ENCODE results near the gene CXCL10. TPM values are rescaled to one million over a fixed set of nuclear protein-coding genes. Genes with fewer than 3 reads are reported as not detected.
"Not testable (repeated sequence)": the region's sequence is repeated elsewhere in the genome, so short reads cannot be mapped to it uniquely, and the experiment has no call there.

Gene CXCL10
- polyA plus RNA-seq, 2 donors = 0.73 to 0.77 TPM

DNA sequence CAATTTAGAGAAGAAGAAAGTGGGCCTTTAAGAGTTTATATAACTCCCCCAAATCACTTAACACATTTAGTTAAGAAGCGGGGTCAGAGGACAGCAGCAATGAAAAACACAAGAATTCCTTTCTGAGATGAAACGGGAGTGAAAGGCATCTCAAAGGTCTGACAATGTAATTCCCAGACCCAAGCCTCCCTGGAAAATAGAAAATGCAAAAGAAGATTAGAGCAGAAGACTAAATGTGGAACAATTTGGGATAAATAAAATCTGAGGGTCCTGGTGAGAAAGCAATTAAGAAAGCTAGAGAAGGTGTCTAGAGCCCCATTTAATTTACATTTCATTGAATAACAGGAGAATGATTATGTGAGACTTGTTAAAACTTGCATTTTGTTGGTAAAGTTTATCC lies 32.1 kb upstream of the CXCL10 start:
- H3K4me1 ChIP-seq (ENCODE audit: control insufficient read depth in 2 of 2, insufficient read depth in 2 of 2, low read length in 1 of 2) = no peaks in the 10 kb centered on the region
- H3K4me3 ChIP-seq (ENCODE audit: low read depth in 1 of 2, low read length in 2 of 2) = no peak overlapping the region
- H3K27me3 ChIP-seq (ENCODE audit: control insufficient read depth in 1 of 2, insufficient read depth in 2 of 2, low read length in 2 of 2) = no peaks in the 10 kb centered on the region
- WGBS, 2 donors = 72 to 83% methylated on average over 2 of the region's 2 CpGs
- no peak overlapping the region for H3K27ac ChIP-seq (ENCODE audit: low read depth in 2 of 2, low read length in 1 of 2)
- H3K9me3 ChIP-seq (ENCODE audit: control insufficient read depth in 2 of 2, insufficient read depth in 1 of 2, low read depth in 1 of 2, low read length in 1 of 2) = no peaks in the 10 kb centered on the region
- no peaks in the 10 kb centered on the region for H3K36me3 ChIP-seq (ENCODE audit: control insufficient read depth in 2 of 2, insufficient read depth in 2 of 2, low read length in 1 of 2)

DNA sequence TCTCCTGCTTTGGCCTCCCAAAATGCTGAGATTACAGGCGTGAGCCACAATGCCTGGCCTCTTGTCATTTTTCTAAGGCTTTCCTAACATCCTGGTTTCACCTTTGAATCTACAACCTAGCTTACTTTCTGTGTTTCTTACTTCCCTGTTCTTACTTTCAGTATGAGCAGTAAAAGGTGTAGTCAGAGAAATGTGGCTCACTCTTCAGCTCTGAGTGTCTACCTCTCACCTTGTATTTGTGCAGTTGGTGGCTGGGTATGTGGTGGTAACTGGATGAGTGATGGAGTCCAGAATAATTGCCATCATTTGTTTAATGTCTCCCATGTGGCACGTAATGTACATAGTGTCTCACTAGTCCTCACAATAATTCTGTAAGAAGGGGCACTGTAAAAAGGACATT lies 31.7 kb upstream of the CXCL10 start:
- Histone ChIP-seq H3K9me3 (ENCODE audit: control insufficient read depth in 2 of 2, insufficient read depth in 1 of 2, low read depth in 1 of 2, low read length in 1 of 2) (no peaks in the 10 kb centered on the region), H3K27ac (ENCODE audit: low read depth in 2 of 2, low read length in 1 of 2) (no peak overlapping the region), H3K4me3 (ENCODE audit: low read depth in 1 of 2, low read length in 2 of 2) (no peak overlapping the region), H3K4me1 (ENCODE audit: control insufficient read depth in 2 of 2, insufficient read depth in 2 of 2, low read length in 1 of 2) (no peaks in the 10 kb centered on the region), H3K36me3 (ENCODE audit: control insufficient read depth in 2 of 2, insufficient read depth in 2 of 2, low read length in 1 of 2) (no peaks in the 10 kb centered on the region), H3K27me3 (ENCODE audit: control insufficient read depth in 1 of 2, insufficient read depth in 2 of 2, low read length in 2 of 2) (no peaks in the 10 kb centered on the region)
- 68 to 73% methylated on average over 2 of the region's 2 CpGs for WGBS, 2 donors

DNA sequence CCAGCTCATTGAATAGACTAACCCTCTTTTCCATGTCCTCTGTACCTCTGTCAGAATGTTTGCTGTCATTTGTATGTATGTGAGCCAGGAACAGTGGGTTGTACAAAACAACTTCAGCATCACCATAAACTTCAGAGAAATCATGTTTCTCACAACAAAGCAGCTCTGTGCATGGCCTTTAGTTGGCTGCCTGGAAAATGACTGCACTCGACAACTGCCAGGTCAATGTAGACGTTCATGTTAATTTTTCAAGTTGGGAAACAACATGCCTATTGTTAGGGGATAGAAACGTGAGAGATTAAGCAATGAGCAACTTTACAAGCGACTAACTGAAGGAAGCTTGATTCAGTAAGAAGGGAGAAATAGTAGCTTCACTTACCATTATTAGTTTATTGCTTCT lies 30.4 kb upstream of the CXCL10 start:
- H3K27ac ChIP-seq (ENCODE audit: low read depth in 2 of 2, low read length in 1 of 2) = no peak overlapping the region
- H3K36me3 ChIP-seq (ENCODE audit: control insufficient read depth in 2 of 2, insufficient read depth in 2 of 2, low read length in 1 of 2) = no peaks in the 10 kb centered on the region
- H3K4me3 ChIP-seq (ENCODE audit: low read depth in 1 of 2, low read length in 2 of 2) = no peak overlapping the region
- 31 to 38% methylated on average over 4 of the region's 4 CpGs for WGBS, 2 donors
- H3K4me1 ChIP-seq (ENCODE audit: control insufficient read depth in 2 of 2, insufficient read depth in 2 of 2, low read length in 1 of 2) = no peaks in the 10 kb centered on the region
- no peaks in the 10 kb centered on the region for H3K9me3 ChIP-seq (ENCODE audit: control insufficient read depth in 2 of 2, insufficient read depth in 1 of 2, low read depth in 1 of 2, low read length in 1 of 2)
- no peaks in the 10 kb centered on the region for H3K27me3 ChIP-seq (ENCODE audit: control insufficient read depth in 1 of 2, insufficient read depth in 2 of 2, low read length in 2 of 2)

DNA sequence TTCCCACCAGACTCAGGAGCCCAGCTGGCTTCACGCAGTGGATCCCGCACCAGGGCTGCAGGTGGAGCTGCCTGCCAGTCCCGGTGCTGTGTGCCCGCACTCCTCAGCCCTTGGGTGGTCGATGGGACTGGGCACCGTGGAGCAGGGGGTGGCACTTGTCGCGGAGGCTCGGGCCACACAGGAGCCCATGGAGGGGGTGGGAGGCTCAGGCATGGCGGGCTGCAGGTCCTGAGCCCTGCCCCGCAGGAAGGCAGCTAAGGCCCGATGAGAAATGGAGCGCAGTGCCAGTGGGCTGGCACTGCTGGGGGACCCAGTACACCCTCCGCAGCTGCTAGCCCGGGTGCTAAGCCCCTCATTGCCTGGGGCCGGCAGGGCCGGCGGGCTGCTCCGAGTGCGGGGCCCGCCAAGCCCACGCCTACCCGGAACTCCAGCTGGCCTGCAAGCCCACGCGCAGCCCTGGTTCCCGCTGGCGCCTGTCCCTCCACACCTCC lies 27.3 kb upstream of the CXCL10 start:
- not testable (repeated sequence) for H3K27me3 ChIP-seq (ENCODE audit: control insufficient read depth in 1 of 2, insufficient read depth in 2 of 2, low read length in 2 of 2); H3K4me1 ChIP-seq (ENCODE audit: control insufficient read depth in 2 of 2, insufficient read depth in 2 of 2, low read length in 1 of 2); H3K9me3 ChIP-seq (ENCODE audit: control insufficient read depth in 2 of 2, insufficient read depth in 1 of 2, low read depth in 1 of 2, low read length in 1 of 2); H3K36me3 ChIP-seq (ENCODE audit: control insufficient read depth in 2 of 2, insufficient read depth in 2 of 2, low read length in 1 of 2); H3K4me3 ChIP-seq (ENCODE audit: low read depth in 1 of 2, low read length in 2 of 2); H3K27ac ChIP-seq (ENCODE audit: low read depth in 2 of 2, low read length in 1 of 2)
- 88 to 93% methylated on average over 20 to 27 of the region's 27 CpGs for WGBS, 2 donors

DNA sequence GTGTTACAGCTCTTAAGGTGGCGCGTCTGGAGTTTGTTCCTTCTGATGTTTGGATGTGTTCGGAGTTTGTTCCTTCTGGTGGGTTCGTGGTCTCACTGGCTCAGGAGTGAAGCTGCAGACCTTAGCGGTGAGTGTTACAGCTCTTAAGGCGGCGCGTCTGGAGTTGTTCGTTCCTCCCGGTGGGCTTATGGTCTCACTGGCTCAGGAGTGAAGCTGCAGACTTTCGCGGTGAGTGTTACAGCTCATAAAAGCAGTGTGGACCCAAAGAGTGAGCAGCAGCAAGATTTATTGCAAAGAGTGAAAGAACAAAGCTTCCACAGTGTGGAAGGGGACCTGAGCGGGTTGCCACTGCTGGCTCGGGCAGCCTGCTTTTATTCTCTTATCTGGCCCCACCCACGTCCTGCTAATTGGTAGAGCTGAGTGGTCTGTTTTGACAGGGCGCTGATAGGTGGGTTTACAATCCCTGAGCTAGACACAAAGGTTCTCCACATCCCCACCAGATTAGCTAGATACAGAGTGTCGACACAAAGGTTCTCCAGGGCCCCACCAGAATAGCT lies 26.6 kb upstream of the CXCL10 start:
- H3K27ac ChIP-seq (ENCODE audit: low read depth in 2 of 2, low read length in 1 of 2); H3K4me1 ChIP-seq (ENCODE audit: control insufficient read depth in 2 of 2, insufficient read depth in 2 of 2, low read length in 1 of 2); H3K27me3 ChIP-seq (ENCODE audit: control insufficient read depth in 1 of 2, insufficient read depth in 2 of 2, low read length in 2 of 2); H3K9me3 ChIP-seq (ENCODE audit: control insufficient read depth in 2 of 2, insufficient read depth in 1 of 2, low read depth in 1 of 2, low read length in 1 of 2); H3K4me3 ChIP-seq (ENCODE audit: low read depth in 1 of 2, low read length in 2 of 2); H3K36me3 ChIP-seq (ENCODE audit: control insufficient read depth in 2 of 2, insufficient read depth in 2 of 2, low read length in 1 of 2): not testable (repeated sequence)
- 90% methylated on average over 16 to 17 of the region's 17 CpGs for WGBS, 2 donors

DNA sequence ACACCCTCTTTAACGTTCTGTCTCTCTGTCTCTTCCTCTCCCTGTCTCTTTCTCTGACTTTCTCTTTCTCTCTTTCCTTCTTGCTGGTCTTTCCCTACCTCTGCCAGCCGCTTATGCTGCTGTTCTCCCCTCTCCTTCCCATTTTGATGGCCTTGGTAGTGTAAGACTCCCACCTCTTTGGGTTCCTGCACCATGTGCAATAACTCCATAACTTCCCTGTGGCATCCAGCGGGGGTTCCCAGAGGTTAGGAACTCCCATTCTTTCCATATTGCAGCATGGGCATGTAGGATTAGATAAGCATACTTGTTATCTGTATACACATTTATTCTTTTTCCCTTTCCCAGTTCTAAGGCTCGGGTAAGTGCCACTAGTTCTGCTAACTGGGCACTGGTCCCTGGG lies 21.4 kb upstream of the CXCL10 start:
- not testable (repeated sequence) for H3K9me3 ChIP-seq (ENCODE audit: control insufficient read depth in 2 of 2, insufficient read depth in 1 of 2, low read depth in 1 of 2, low read length in 1 of 2); H3K36me3 ChIP-seq (ENCODE audit: control insufficient read depth in 2 of 2, insufficient read depth in 2 of 2, low read length in 1 of 2); H3K27me3 ChIP-seq (ENCODE audit: control insufficient read depth in 1 of 2, insufficient read depth in 2 of 2, low read length in 2 of 2); H3K27ac ChIP-seq (ENCODE audit: low read depth in 2 of 2, low read length in 1 of 2); H3K4me1 ChIP-seq (ENCODE audit: control insufficient read depth in 2 of 2, insufficient read depth in 2 of 2, low read length in 1 of 2); H3K4me3 ChIP-seq (ENCODE audit: low read depth in 1 of 2, low read length in 2 of 2)
- WGBS, 2 donors = 82 to 83% methylated on average over 4 of the region's 4 CpGs

DNA sequence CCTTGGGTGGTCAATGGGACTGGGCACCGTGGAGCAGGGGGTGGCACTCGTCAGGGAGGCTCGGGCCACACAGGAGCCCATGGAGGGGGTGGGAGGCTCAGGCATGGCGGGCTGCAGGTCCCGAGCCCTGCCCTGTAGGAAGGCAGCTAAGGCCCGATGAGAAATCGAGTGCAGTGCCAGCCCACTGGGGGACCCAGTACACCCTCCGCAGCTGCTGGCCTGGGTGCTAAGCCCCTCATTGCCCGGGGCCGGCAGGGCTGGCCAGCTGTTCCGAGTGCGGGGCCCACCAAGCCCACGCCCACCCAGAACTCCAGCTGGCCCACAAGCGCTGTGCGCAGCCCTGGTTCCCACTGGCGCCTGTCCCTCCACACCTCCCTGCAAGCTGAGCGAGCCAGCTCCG lies 20.0 kb upstream of the CXCL10 start:
- H3K4me3 ChIP-seq (ENCODE audit: low read depth in 1 of 2, low read length in 2 of 2); H3K27me3 ChIP-seq (ENCODE audit: control insufficient read depth in 1 of 2, insufficient read depth in 2 of 2, low read length in 2 of 2); H3K9me3 ChIP-seq (ENCODE audit: control insufficient read depth in 2 of 2, insufficient read depth in 1 of 2, low read depth in 1 of 2, low read length in 1 of 2); H3K4me1 ChIP-seq (ENCODE audit: control insufficient read depth in 2 of 2, insufficient read depth in 2 of 2, low read length in 1 of 2); H3K27ac ChIP-seq (ENCODE audit: low read depth in 2 of 2, low read length in 1 of 2); H3K36me3 ChIP-seq (ENCODE audit: control insufficient read depth in 2 of 2, insufficient read depth in 2 of 2, low read length in 1 of 2): not testable (repeated sequence)
- 94 to 97% methylated on average over 9 to 18 of the region's 18 CpGs for WGBS, 2 donors

- H3K27me3 ChIP-seq (ENCODE audit: control insufficient read depth in 1 of 2, insufficient read depth in 2 of 2, low read length in 2 of 2); H3K27ac ChIP-seq (ENCODE audit: low read depth in 2 of 2, low read length in 1 of 2); H3K4me1 ChIP-seq (ENCODE audit: control insufficient read depth in 2 of 2, insufficient read depth in 2 of 2, low read length in 1 of 2); H3K36me3 ChIP-seq (ENCODE audit: control insufficient read depth in 2 of 2, insufficient read depth in 2 of 2, low read length in 1 of 2); H3K4me3 ChIP-seq (ENCODE audit: low read depth in 1 of 2, low read length in 2 of 2); H3K9me3 ChIP-seq (ENCODE audit: control insufficient read depth in 2 of 2, insufficient read depth in 1 of 2, low read depth in 1 of 2, low read length in 1 of 2): not testable (repeated sequence)
- WGBS, 2 donors = 77 to 78% methylated on average over 14 to 17 of the region's 18 CpGs
Observed at GRCh38 chr4:76042241-76042998, 19.1 kb upstream of the CXCL10 start.

- no peaks in the 10 kb centered on the region for H3K9me3 ChIP-seq (ENCODE audit: control insufficient read depth in 2 of 2, insufficient read depth in 1 of 2, low read depth in 1 of 2, low read length in 1 of 2)
- no peaks in the 10 kb centered on the region for H3K36me3 ChIP-seq (ENCODE audit: control insufficient read depth in 2 of 2, insufficient read depth in 2 of 2, low read length in 1 of 2)
- 84 to 85% methylated on average over 3 of the region's 3 CpGs for WGBS, 2 donors
- no peak overlapping the region for H3K27ac ChIP-seq (ENCODE audit: low read depth in 2 of 2, low read length in 1 of 2)
- H3K4me3 ChIP-seq (ENCODE audit: low read depth in 1 of 2, low read length in 2 of 2) = no peak overlapping the region
- no peaks in the 10 kb centered on the region for H3K27me3 ChIP-seq (ENCODE audit: control insufficient read depth in 1 of 2, insufficient read depth in 2 of 2, low read length in 2 of 2)
- no peaks in the 10 kb centered on the region for H3K4me1 ChIP-seq (ENCODE audit: control insufficient read depth in 2 of 2, insufficient read depth in 2 of 2, low read length in 1 of 2)
Observed at GRCh38 chr4:76036855-76037254, 13.6 kb upstream of the CXCL10 start.

DNA sequence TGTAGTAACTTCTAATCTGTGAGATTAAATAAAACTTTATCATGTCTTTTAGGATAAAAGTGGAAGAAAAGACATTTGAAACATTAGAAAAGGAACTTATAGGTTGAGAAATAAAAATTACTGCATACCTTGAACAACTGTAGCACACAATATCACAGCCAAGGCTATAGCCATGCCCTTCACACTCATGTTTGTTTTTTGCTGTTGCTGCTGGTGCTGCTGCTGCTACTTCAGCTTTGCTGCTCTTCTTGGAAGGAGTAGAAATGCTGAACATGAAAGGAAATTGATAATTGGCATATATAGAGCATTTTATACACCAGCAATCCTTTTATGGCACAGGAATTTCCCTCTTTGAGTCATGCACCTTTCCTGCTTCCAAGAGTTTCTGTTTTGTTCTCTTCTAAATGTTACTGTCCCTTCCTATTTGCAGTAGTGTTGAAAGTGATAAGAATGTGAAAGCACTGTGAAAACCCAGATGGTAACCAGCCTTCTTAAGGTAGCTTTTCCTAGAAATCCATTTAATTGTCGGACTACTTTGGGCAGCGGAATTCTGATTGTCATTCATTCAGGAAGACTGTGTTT lies 12.6 kb upstream of the CXCL10 start, which contains the start of gene CXCL11:
Gene CXCL11 (minus strand): TSS at position 272 of the 582 bp plus-strand sequence. CDS start 83 bp downstream, at position 189.
- Histone ChIP-seq H3K4me3 (ENCODE audit: low read depth in 1 of 2, low read length in 2 of 2) (no peak within 1 kb of the TSS), H3K27ac (ENCODE audit: low read depth in 2 of 2, low read length in 1 of 2) (no peak within 1 kb of the TSS), H3K27me3 (ENCODE audit: control insufficient read depth in 1 of 2, insufficient read depth in 2 of 2, low read length in 2 of 2) (no peaks in the 10 kb centered on the region), H3K9me3 (ENCODE audit: control insufficient read depth in 2 of 2, insufficient read depth in 1 of 2, low read depth in 1 of 2, low read length in 1 of 2) (no peaks in the 10 kb centered on the region), H3K4me1 (ENCODE audit: control insufficient read depth in 2 of 2, insufficient read depth in 2 of 2, low read length in 1 of 2) (no peaks in the 10 kb centered on the region), H3K36me3 (ENCODE audit: control insufficient read depth in 2 of 2, insufficient read depth in 2 of 2, low read length in 1 of 2) (no peaks in the 10 kb centered on the region)
- WGBS, 2 donors = 50 to 64% methylated on average over 2 of the region's 2 CpGs
